ENCODE measurements around the gene SLC36A2.

The SLC36A2 gene

DNA sequence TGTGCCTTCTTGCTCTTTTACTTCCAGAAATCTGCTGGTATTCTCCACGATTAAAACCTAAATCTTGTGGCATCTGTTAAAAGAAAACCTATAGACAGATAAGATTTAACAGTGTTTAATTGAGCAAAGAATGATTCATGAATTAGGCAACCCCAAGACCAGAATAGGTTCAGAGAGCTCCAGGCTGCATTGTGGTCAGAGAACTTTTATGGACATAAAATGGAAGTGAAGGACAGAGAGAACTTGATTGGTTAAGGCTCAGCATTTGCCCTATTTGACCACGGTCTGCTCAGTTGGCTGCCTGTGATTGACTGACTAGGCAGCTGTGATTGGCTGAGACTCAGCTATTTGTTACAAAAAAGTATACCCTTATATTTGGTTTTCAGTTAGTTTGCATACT is 10.4 kb upstream of the SLC36A2 start:
- no peaks in the 10 kb centered on the region for H3K36me3 Mint-ChIP-seq (ENCODE audit: low read depth)
- H3K27me3 Mint-ChIP-seq (ENCODE audit: low read depth, poor library complexity) = no peaks in the 10 kb centered on the region
- TF ChIP-seq, protein P1, sequence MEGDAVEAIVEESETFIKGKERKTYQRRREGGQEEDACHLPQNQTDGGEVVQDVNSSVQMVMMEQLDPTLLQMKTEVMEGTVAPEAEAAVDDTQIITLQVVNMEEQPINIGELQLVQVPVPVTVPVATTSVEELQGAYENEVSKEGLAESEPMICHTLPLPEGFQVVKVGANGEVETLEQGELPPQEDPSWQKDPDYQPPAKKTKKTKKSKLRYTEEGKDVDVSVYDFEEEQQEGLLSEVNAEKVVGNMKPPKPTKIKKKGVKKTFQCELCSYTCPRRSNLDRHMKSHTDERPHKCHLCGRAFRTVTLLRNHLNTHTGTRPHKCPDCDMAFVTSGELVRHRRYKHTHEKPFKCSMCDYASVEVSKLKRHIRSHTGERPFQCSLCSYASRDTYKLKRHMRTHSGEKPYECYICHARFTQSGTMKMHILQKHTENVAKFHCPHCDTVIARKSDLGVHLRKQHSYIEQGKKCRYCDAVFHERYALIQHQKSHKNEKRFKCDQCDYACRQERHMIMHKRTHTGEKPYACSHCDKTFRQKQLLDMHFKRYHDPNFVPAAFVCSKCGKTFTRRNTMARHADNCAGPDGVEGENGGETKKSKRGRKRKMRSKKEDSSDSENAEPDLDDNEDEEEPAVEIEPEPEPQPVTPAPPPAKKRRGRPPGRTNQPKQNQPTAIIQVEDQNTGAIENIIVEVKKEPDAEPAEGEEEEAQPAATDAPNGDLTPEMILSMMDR (IDR thresholded peaks at IDR 0.05) = no peak
- peaks cover 23% of the 10 kb centered on the region for H3K9me3 Mint-ChIP-seq
- peaks cover 7% of the 10 kb centered on the region for H3K4me1 Mint-ChIP-seq
- H3K27ac Mint-ChIP-seq = no peak overlapping the region
- no peak for DNase-seq
- no peak overlapping the region for H3K4me3 Mint-ChIP-seq

DNA sequence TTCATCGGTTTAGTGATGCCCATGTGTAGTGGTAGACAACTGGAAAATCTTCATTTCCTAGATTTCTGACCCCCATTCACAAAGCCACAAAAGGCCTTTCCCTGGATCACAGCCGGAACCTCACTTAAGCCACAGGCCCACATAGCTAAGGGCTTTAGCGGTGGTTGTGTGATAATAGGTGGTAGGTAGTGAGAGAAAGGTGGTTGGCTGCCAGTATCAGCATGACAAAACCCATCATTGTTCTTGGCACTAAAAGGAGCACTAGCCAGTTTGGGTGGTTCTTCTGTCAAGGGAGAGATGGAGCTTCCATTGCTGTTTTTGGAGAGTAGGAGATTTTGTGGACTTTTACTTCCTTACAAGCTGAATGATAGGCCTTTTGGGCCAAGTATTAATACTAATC is 9.7 kb upstream of the SLC36A2 start:
- Mint-ChIP-seq H3K4me1 (peaks cover 7% of the 10 kb centered on the region), H3K27me3 (ENCODE audit: low read depth, poor library complexity) (no peaks in the 10 kb centered on the region), H3K4me3 (no peak overlapping the region), H3K27ac (no peak overlapping the region), H3K9me3 (peaks cover 19% of the 10 kb centered on the region), H3K36me3 (ENCODE audit: low read depth) (no peaks in the 10 kb centered on the region)
- TF ChIP-seq, protein P1 (IDR thresholded peaks at IDR 0.05) = no peak
- DNase-seq = no peak

DNA sequence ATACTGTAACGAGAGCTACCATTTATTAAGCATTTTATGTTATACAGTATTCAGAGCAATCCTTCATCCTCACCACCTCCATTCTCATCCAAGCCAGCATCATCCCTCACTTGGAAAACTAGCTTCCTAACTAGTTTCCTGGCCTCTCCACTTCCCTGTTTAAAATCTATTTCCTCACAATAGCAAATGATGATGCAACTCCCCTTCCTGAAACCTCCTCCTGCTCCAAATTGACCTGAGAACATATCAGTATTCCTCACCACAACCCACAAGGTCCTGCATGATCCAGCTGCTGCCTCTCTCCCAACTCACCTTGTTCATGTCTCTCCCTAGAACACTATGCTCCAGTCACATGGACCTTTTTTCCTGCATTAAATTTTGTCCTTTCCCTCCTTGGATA is 4.3 kb upstream of the SLC36A2 start:
- Mint-ChIP-seq H3K27me3 (ENCODE audit: low read depth, poor library complexity) (no peaks in the 10 kb centered on the region), H3K9me3 (peaks cover 8% of the 10 kb centered on the region), H3K4me3 (no peak overlapping the region), H3K4me1 (peaks cover 25% of the 10 kb centered on the region), H3K36me3 (ENCODE audit: low read depth) (no peaks in the 10 kb centered on the region), H3K27ac (no peak overlapping the region)
- TF ChIP-seq, protein P1 (IDR thresholded peaks at IDR 0.05) = no peak
- no peak for DNase-seq

DNA sequence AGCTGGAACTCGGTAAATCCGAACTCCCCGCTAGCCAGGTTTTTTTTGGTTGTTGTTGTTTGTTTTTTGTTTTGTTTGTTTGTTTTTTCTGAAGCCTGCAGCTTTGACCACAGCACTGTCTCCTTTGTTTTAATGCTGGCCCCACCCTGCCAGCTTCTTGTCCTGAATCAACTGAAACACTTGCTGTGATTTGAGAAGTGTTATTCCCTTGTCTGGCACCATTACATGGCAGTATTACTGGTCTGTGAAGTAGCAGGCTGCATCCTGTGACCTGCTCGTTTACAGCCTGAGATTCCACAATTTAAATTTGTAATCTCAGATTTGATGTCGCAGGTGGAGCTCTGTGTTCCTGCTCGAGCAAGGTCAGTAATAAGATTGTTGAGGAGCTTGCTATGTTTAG is 1.4 kb upstream of the SLC36A2 start:
- Mint-ChIP-seq H3K27me3 (ENCODE audit: low read depth, poor library complexity) (peaks cover 14% of the 10 kb centered on the region), H3K9me3 (peaks cover 3% of the 10 kb centered on the region), H3K27ac (no peak overlapping the region), H3K36me3 (ENCODE audit: low read depth) (no peaks in the 10 kb centered on the region), H3K4me1 (peaks cover 32% of the 10 kb centered on the region), H3K4me3 (no peak overlapping the region)
- no peak for DNase-seq
- TF ChIP-seq, protein P1 (IDR thresholded peaks at IDR 0.05) = no peak

DNA sequence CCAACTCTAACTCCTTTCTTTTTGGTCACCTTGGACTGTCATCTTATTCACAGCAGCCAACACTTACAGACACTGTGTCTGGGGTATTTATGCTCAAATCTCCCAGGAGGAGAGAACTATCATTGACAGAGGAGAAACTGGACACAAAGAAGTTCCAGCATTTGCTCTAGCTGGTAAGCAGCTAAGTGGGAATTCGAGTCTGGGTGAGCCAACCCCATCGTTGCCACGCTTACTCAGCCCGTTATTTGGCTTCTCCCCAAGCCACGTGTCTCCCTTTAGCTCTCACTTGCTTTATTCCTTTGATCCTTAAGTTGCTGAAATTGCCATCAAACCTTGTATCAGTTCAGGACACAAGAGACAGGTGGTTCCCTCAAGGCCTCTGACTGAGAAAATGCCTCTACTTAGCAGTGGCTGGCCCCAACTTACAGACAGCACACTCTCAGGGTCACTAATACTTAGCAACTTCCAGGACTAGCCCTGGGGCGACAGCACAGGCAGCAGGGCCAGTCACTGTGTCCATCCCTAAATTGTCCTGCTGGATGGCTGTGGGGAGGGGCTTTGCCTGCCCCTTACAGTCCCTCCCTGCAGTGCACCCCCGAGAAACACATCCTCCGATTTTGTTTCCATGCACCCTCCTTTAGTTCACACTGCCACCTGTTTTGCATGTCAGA is 1.4 kb downstream of the SLC36A2 start:
- DNase-seq = no peak
- no peaks in the 10 kb centered on the region for H3K9me3 Mint-ChIP-seq
- no peak overlapping the region for H3K4me3 Mint-ChIP-seq
- peaks cover 32% of the 10 kb centered on the region for H3K4me1 Mint-ChIP-seq
- TF ChIP-seq, protein P1 (IDR thresholded peaks at IDR 0.05) = no peak
- no peak overlapping the region for H3K27ac Mint-ChIP-seq
- H3K36me3 Mint-ChIP-seq (ENCODE audit: low read depth) = no peaks in the 10 kb centered on the region
- H3K27me3 Mint-ChIP-seq (ENCODE audit: low read depth, poor library complexity) = peaks cover 22% of the 10 kb centered on the region

DNA sequence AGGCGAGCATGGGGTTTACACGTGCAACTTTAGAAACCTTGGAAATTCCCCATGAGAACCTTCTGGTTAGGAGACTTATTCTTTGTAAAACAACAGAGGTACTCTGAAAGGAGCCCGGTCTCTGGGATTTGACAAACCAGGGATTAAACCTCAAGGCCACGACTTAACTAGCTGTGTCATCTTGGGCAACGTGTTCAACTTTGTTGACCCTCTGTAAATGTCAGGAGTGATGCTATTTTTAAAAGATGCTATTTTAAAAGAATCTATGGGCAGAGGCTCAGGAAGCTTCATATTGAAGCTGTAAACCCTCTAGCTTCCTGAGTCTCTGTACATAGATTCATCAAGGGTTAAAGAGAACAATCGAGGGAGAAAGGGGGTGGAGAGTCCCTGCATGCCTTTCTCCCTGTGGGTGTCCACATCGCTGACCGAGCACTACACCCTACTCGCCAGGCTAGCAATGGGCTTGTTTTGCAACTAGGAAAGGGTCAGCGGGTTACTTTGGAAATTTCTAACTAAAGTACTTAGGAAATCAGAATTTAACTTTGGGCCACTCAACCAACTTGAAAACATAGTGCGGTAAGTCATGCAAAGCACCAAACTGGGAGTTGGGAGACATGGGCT is 2.1 kb downstream of the SLC36A2 start:
- H3K27me3 Mint-ChIP-seq (ENCODE audit: low read depth, poor library complexity) = peaks cover 28% of the 10 kb centered on the region
- H3K27ac Mint-ChIP-seq = no peak overlapping the region
- H3K4me3 Mint-ChIP-seq = no peak overlapping the region
- H3K4me1 Mint-ChIP-seq = peaks cover 32% of the 10 kb centered on the region
- DNase-seq = no peak
- no peaks in the 10 kb centered on the region for H3K9me3 Mint-ChIP-seq
- no peaks in the 10 kb centered on the region for H3K36me3 Mint-ChIP-seq (ENCODE audit: low read depth)
- TF ChIP-seq, protein P1 (IDR thresholded peaks at IDR 0.05) = no peak

Measured in nephron progenitor cell (in vitro differentiated cells).